Ecto neural progenitor cell (in vitro differentiated cells): Measurements from ENCODE around the gene LRRC4.
A peak's percentile ranks its signal among the peaks of the same experiment; 100 is the strongest.

Source experiments
- DNase-seq: peaks from one replicate; pipeline ENCODE4 v3.0.0-alpha.2; 2018; ENCODE audit warnings: low spot score

The LRRC4 gene

GRCh38 chr7:128059143-128059988, 28.1 kb upstream of the LRRC4 start:
- DNase-seq = no peak

GRCh38 chr7:128057909-128058308, 26.7 kb upstream of the LRRC4 start:
- DNase-seq = no peak

- DNase-seq = no peak
Measured at GRCh38 chr7:128056901-128057300, 25.7 kb upstream of the LRRC4 start.

DNA sequence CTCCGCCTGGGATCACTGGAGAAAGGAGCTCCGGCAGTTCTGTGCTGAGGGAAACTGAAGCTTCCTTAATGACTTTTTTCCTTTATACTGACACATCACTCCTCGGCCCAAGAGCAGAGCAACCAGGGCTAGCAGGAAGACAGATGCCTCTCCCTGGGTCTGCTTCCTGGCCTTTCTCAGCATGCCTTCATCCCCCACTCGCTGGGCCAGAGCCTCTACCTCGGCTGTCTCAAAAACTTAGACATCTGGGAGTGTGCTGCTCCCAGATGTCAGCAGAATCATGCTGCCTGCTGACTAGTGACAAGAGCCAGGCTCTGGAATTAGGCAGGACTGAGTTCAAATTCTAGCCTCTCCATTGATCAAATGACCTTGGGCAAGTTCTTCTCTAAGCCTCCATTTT, 24.4 kb upstream of the LRRC4 start:
- no peak for DNase-seq

- no peak for DNase-seq
Measured at GRCh38 chr7:128054511-128054910, 23.3 kb upstream of the LRRC4 start.

DNA sequence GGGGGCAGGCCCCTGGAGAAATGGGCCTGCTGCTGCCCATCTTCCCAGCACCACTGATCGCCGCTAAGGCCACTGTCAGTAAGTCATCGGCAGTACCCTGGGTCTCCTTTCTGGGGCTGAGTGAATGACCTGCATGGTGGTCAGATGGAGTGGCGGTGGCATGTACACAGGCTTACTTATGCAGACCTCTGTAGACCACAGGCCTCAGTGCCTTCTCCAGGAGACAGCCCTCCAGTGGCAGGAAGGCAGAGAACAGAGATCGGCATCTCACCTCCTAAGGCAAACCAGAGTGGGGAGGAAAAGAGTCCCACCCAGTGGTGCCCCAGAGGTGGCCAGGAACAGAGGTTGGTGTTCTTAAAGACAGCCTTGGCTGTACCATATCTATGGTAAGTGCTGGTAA, 22.8 kb upstream of the LRRC4 start:
- DNase-seq = no peak

- DNase-seq = no peak
Measured at GRCh38 chr7:128053023-128053422, 21.8 kb upstream of the LRRC4 start.

- no peak for DNase-seq
Measured at GRCh38 chr7:128052404-128052803, 21.2 kb upstream of the LRRC4 start.

DNA sequence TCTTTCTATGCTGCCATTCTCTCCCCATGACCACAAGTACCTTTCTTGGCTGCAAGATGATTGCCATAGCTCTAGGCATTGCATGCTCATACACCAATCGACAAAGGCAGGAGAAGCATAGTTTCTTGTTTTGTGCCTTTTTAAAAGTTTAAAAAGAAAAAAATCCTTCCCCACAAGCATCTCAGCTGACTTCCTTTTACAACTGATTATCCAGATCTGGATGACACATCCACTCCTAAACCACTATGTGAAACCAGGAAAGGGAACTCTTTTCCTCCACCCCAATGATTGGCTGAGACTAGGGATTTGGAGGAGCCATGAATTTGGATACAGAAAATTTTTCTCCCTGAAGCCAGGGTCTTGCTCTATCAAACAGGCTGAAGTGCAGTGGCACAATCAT, 14.5 kb upstream of the LRRC4 start:
- no peak for DNase-seq

GRCh38 chr7:128045158-128045557, 13.9 kb upstream of the LRRC4 start:
- DNase-seq = no peak

DNA sequence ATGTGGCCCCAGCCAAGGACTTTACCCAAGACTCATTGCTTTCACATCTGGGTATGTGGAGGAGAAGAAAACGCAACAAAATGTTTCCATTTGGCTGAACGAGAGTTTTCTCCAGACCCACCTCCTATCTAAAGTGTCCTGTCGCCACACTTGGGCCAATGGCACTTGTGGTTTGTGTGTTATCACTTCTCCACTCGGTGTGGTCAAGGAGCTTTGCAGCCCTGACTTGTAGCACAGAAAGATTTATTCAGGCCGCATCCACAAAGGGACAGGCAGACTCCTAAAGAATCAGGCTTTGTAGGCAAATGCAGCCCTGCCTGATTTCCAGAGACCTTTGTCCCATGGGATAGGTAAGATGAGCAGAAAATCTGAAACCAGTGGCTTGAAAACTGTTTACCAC, 12.8 kb upstream of the LRRC4 start:
- DNase-seq = no peak

DNA sequence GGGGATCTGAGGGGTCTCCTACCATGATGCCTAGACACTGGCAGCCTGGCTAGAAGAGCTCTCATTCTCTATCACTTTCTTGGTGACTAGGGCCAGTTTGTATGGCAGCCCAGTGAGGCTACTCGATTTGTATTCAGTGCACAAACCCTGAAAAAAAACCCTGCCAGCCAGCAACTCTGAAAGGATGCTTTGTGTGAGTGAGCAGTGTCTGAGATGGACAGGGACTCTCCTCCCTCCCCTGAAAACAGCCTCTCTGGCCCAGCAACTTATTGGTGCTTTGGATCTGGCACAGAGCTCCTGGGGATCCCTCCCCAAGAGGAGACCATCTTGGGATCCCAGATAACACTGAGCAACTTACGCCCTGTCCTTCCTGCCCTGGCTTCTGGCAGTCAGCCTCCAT, 10.8 kb upstream of the LRRC4 start:
- no peak for DNase-seq

GRCh38 chr7:128041203-128041602, 10.0 kb upstream of the LRRC4 start:
- no peak for DNase-seq

GRCh38 chr7:128040205-128040604, 9.0 kb upstream of the LRRC4 start:
- no peak for DNase-seq

- DNase-seq = no peak
Measured at GRCh38 chr7:128039544-128039953, 8.3 kb upstream of the LRRC4 start.

GRCh38 chr7:128037880-128038619, 6.8 kb upstream of the LRRC4 start:
- no peak for DNase-seq

GRCh38 chr7:128037081-128037480, 5.8 kb upstream of the LRRC4 start:
- DNase-seq = no peak

DNA sequence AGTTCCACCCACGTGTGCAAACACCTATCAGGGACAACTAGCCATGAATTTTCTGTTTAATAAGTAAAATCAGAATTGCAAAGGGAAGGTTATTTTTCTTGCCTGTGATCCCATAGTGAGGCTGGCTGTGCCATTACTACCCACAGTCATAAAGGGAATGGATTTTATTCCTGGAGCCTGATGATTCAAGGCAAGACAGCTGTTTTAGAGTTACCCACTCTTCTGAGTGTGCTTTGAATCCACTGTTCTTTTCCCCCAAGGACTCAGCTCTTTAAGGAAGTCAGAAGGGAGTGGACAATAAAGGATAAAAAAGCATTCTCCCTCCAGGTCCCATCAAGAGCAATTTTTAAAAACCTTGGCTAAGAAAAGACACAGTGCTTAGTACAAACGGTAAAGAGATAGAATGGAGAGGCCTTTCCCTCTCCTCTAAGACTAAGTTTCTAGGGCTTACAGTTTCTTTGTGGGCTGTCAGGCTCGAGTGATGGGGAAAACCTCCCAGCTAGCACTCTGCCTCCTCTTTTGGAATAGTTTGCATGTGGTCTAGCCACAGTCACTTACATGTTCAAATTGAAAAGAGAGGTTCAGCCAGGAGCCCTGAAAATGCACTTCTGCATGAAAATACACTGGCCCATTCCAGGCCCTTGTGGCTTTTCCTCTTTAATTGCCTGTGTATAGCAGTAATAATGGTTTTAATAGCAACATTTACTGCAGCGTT, 5.1 kb upstream of the LRRC4 start:
- DNase-seq = no peak

GRCh38 chr7:128035712-128036111, 4.5 kb upstream of the LRRC4 start:
- no peak for DNase-seq

DNA sequence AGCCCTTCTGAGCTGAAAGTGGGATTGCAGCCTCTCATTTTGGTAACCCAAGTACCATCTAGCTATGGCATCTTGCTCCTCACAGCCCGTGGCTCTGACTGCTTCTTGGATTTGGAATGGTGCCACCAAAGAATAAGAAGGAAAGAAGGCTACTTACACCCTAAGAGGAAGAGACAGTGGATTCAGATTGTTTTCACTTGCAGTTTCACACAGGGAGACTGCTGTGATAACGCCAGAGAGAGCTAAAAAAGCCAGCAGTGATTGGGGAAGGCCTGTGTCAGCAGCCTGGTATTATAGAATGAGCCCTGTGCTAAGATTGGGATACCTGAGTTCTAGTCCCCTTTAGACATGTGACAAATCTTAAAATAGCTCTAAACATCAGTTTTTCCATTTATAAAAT, 3.6 kb upstream of the LRRC4 start:
- no peak for DNase-seq

DNA sequence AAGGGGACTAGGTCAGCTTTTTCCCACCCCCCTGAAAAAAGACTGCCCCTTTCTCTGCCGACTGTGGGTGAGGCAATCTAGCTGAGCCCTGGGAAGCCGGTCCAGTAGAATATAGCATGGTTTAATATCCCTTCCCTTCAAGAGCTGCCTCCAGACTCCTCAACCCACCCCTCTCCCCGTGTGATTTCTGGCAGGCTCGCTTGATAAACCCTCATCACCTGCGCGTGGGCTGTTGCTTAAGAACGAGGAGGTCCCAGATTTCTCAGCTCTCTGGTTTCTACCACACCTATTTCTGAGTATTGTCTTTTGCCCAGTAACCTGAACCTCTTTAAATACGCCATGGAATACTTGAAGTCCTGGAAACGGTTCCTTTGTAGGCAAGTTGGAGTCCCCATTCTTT, 2.0 kb upstream of the LRRC4 start:
- DNase-seq = no peak

DNA sequence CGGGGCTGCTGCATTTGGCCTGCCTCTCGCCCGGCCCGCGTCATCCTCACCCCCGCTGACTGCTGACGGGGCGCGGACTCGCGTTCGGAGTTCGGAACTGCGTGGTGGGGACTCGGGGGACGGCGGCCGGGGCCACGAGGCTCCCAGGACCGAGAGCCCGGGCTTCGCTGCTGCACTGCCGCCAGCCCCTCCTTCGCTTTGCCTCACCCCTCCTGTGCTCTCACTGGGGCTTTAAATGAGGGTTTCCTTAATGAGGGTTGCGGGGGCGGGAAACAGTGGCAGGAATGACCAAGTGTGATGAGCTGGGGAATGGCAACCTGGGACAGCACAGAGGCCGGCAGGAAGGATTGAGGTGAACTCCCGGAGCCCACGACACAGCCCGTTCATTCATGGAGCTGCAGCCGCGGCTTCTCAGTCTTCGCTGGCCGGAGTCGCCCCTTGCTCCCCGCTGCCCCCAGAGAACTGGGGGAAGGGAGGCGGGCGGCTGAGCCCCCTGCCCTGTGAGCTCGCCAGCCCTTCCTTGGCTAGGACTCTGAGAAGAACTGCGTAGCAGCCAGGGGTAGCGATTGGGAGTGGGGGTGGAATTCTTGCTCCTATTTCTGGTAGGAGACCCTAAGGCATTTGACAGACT, 1.5 kb upstream of the LRRC4 start:
- peak; percentile 75 for DNase-seq
